HepG2 (cell line): Measurements from ENCODE around the gene QKI. TPM values are rescaled to one million over a fixed set of nuclear protein-coding genes. Genes with fewer than 3 reads are reported as not detected.

Experiments
- ATAC-seq: fragments of 200-7000 bp; cut with Tn5 transposase; 3 replicates; pipeline ENCODE4 v1.9.1; 2020; ENCODE audit warnings: mild to moderate bottlenecking, moderate library complexity
- BruUV-seq: library from RNA; stranded (reverse); fragments of 400-500 nt; replicated peaks from 2 replicates; lab custom pipeline; 2021; lab: Mats Ljungman, UMichigan
- CTCF ChIA-PET: fragments of 300-600 bp; formaldehyde crosslinking; extraction: SDS; loops from one replicate; lab custom pipeline; 2021; ENCODE audit warnings: low total read pairs, inconsistent platforms, low intra/inter-chr PET ratio; lab: Yijun Ruan, JAX
- POLR2A ChIA-PET: fragments of 350-600 bp; sonication (Branson Sonifier 250); formaldehyde crosslinking; loops from one replicate; lab custom pipeline; 2020; ENCODE audit warnings: antibody characterized with exemption, inconsistent platforms; lab: Yijun Ruan, JAX
- DNase-seq: peaks from one replicate; pipeline ENCODE4 v3.0.0-alpha.2; 2015; ENCODE audit warnings: low spot score
- FAIRE-seq: peaks from 3 replicates; lab custom pipeline; 2011; peaks lifted over from hg19 to GRCh38; lab: Jason Lieb, UNC
- H2AFZ ChIP-seq: one replicate; pipeline ENCODE4 v1.6.1; 2011; ENCODE audit warnings: low read length, inconsistent platforms
- H3K27ac ChIP-seq: fragments of 300-600 bp; 3 replicates; pipeline ENCODE4 v1.8.0; 2011; ENCODE audit warnings: mixed run types, mild to moderate bottlenecking, mixed read lengths, low read length, inconsistent platforms; ENCODE audit not compliant: insufficient read depth; ENCODE audit errors: extremely low read length
- H3K27me3 ChIP-seq, 2 experiments: fragments of 200-600 bp in 1 of 2; 2 replicates in 1 of 2; 3 replicates in 1 of 2; pipeline versions ENCODE4 v1.6.0 to v1.8.0; 2011; ENCODE audit warnings: low read length in 2 of 2, mild to moderate bottlenecking in 2 of 2, moderate library complexity in 2 of 2, inconsistent platforms in 1 of 2; ENCODE audit not compliant: insufficient read depth in 2 of 2, control insufficient read depth in 1 of 2
- H3K36me3 ChIP-seq, 2 experiments: fragments of 200-600 bp in 1 of 2; replicated peaks in 1 of 2; 2 replicates in 1 of 2; 3 replicates in 1 of 2; pipeline versions ENCODE4 v1.5.1 to v1.8.0; 2011; ENCODE audit warnings: low read length in 2 of 2, inconsistent platforms in 1 of 2; ENCODE audit not compliant: insufficient read depth in 2 of 2, control insufficient read depth in 1 of 2
- H3K4me1 ChIP-seq: 2 replicates; pipeline ENCODE4 v1.5.1; 2012; ENCODE audit warnings: low read length, inconsistent platforms; ENCODE audit not compliant: insufficient read depth
- H3K4me2 ChIP-seq: 2 replicates; pipeline ENCODE4 v1.6.0; 2011; ENCODE audit warnings: low read depth, low read length, inconsistent platforms
- H3K4me3 ChIP-seq, 3 experiments: fragments of 200-600 bp in 1 of 3; sonication (generic), shearing (Covaris generic) in 1 of 3; replicated peaks in 1 of 3; 2 replicates each; pipeline ENCODE4 v1.5.1; 2011 to 2016; ENCODE audit warnings: low read length in 3 of 3, inconsistent platforms in 2 of 3, low read depth in 2 of 3, mild to moderate bottlenecking in 2 of 3, control low read depth in 1 of 3, mixed read lengths in 1 of 3; ENCODE audit not compliant: insufficient read depth in 1 of 3
- H3K79me2 ChIP-seq: one replicate; pipeline ENCODE4 v1.6.1; 2011; ENCODE audit warnings: low read length, inconsistent platforms; ENCODE audit not compliant: insufficient read depth
- H3K9ac ChIP-seq: 2 replicates; pipeline ENCODE4 v1.6.0; 2011; ENCODE audit warnings: mild to moderate bottlenecking, low read depth, low read length, inconsistent platforms; ENCODE audit not compliant: insufficient read depth
- H3K9me3 ChIP-seq: 2 replicates; pipeline ENCODE4 v1.5.1; 2012; ENCODE audit warnings: mild to moderate bottlenecking, low read length
- H4K20me1 ChIP-seq: 2 replicates; pipeline ENCODE4 v1.6.0; 2011; ENCODE audit warnings: inconsistent platforms, mild to moderate bottlenecking, low read length, moderate library complexity; ENCODE audit not compliant: insufficient read depth
- BORCS8-MEF2B ChIP-seq: sonication (generic); formaldehyde crosslinking; IDR thresholded peaks from 2 replicates; pipeline ENCODE4 v1.8.0; 2022; ENCODE audit warnings: mild to moderate bottlenecking, missing genetic modification reagents
- ESRRA ChIP-seq: sonication (generic); formaldehyde crosslinking; IDR thresholded peaks from 2 replicates; pipeline ENCODE4 v1.5.1; 2020; ENCODE audit warnings: mild to moderate bottlenecking, low read depth, missing genetic modification reagents
- MED8 ChIP-seq: sonication (generic); formaldehyde crosslinking; IDR thresholded peaks from 2 replicates; pipeline ENCODE4 v1.8.1; 2023; ENCODE audit warnings: mild to moderate bottlenecking, missing genetic modification reagents; ENCODE audit not compliant: insufficient replicate concordance
- MIER3 ChIP-seq: IDR thresholded peaks from 2 replicates; pipeline ENCODE4 v1.6.1; 2016; ENCODE audit warnings: missing compliant biosample characterization, borderline replicate concordance
- NCOA5 ChIP-seq: sonication (generic); formaldehyde crosslinking; IDR thresholded peaks from 2 replicates; pipeline ENCODE4 v1.4.0; 2020; ENCODE audit warnings: missing genetic modification reagents
- PTBP1 ChIP-seq: fragments of 200-400 bp; formaldehyde crosslinking; IDR thresholded peaks from 2 replicates; pipeline ENCODE4 v1.6.1; 2018; ENCODE audit warnings: low read length, low read depth; ENCODE audit not compliant: poor library complexity, severe bottlenecking
- SOX13 ChIP-seq, 3 experiments: fragments of 450-650 bp in 1 of 3; sonication (generic) in 1 of 3; formaldehyde crosslinking in 1 of 3; IDR thresholded peaks in 2 of 3; conservative IDR thresholded peaks in 1 of 3; 2 replicates each; pipeline versions ENCODE4 v1.5.0 to v1.6.1; 2016 to 2020; ENCODE audit warnings: antibody characterized with exemption in 1 of 3, mild to moderate bottlenecking in 1 of 3, missing compliant biosample characterization in 1 of 3, missing genetic modification reagents in 1 of 3, moderate library complexity in 1 of 3
- TOE1 ChIP-seq: sonication (generic); formaldehyde crosslinking; IDR thresholded peaks from 2 replicates; pipeline ENCODE4 v1.4.0; 2020; ENCODE audit warnings: mild to moderate bottlenecking, missing genetic modification reagents
- XRCC5 ChIP-seq: fragments of 200-400 bp; formaldehyde crosslinking; optimal IDR thresholded peaks from 2 replicates; pipeline ENCODE3; 2017; ENCODE audit warnings: mild to moderate bottlenecking, low read length
- ZBTB3 ChIP-seq: sonication (generic); formaldehyde crosslinking; IDR thresholded peaks from 2 replicates; pipeline ENCODE4 v1.4.0; 2020; ENCODE audit warnings: low read depth, mild to moderate bottlenecking, moderate library complexity, missing genetic modification reagents, borderline replicate concordance
- ZNF101 ChIP-seq: sonication (generic); formaldehyde crosslinking; IDR thresholded peaks from 2 replicates; pipeline ENCODE4 v1.4.0; 2020; ENCODE audit warnings: mild to moderate bottlenecking, low read depth, missing genetic modification reagents, borderline replicate concordance
- ZNF317 ChIP-seq: sonication (generic); formaldehyde crosslinking; IDR thresholded peaks from 2 replicates; pipeline ENCODE4 v1.5.0; 2020; ENCODE audit warnings: mild to moderate bottlenecking, missing genetic modification reagents
- ZNF530 ChIP-seq: sonication (generic); formaldehyde crosslinking; IDR thresholded peaks from 2 replicates; pipeline ENCODE4 v1.5.0; 2020; ENCODE audit warnings: low read depth, mild to moderate bottlenecking, missing genetic modification reagents
- WGBS: methylation state at CpG from one replicate; pipeline ENCODE4 v1.1.6; 2017; ENCODE audit warnings: low lambda C conversion rate; 5-methylcytosine and 5-hydroxymethylcytosine counted together
- in situ Hi-C: cut with HindIII; loops from 2 replicates; pipeline ENCODE4 v1.10.0; 2017; ENCODE audit warnings: low pct_unique_long_range_greater_than_20kb; ENCODE audit not compliant: extremely low pct_ligation_motif_present
- intact Hi-C: fragments of 100-400 bp; cut with micrococcal nuclease; formaldehyde crosslinking; loops from one replicate; pipeline ENCODE4 v1.10.0; 2022; ENCODE audit not compliant: unreplicated experiment
- polyA plus RNA-seq, 8 experiments: library from polyadenylated mRNA; depleted of rRNA in 3 of 8; stranded (reverse) in 7 of 8; unstranded in 1 of 8; fragments of >200 nt; fragmentation: Illumina TruSeq in 4 of 8; extraction: Trizol in 4 of 8; gene quantifications; 2 replicates each; pipeline versions ENCODE4 v1.2.1 to v1.2.3, GENCODE V29; 2011 to 2016; ENCODE audit warnings: low read depth in 4 of 8, missing spikeins in 1 of 8, mixed read lengths in 1 of 8; ENCODE audit not compliant: insufficient read depth in 1 of 8
- total RNA-seq, 5 experiments: library from RNA; depleted of rRNA; stranded (reverse); fragments of >200 nt; fragmentation: Illumina TruSeq; extraction: Trizol; gene quantifications; 2 replicates each; pipeline ENCODE4 v1.2.3, GENCODE V29; 2016; ENCODE audit warnings: low read depth in 1 of 5
- TF ChIP-seq, protein P1 (sequence below): sonication (generic); formaldehyde crosslinking; conservative IDR thresholded peaks from 2 replicates; pipeline ENCODE4 v1.4.0; 2020; ENCODE audit warnings: missing genetic modification reagents
- TF ChIP-seq, protein P2 (sequence below): sonication (generic); formaldehyde crosslinking; IDR thresholded peaks from 2 replicates; pipeline ENCODE4 v1.5.0; 2020; ENCODE audit warnings: missing genetic modification reagents

The QKI gene
- total and polyA plus RNA-seq, 2 of the 13 experiments (the other 11 are each of a cell fraction or from before 2014, with no cell fraction given), result 136 to 137 TPM

DNA sequence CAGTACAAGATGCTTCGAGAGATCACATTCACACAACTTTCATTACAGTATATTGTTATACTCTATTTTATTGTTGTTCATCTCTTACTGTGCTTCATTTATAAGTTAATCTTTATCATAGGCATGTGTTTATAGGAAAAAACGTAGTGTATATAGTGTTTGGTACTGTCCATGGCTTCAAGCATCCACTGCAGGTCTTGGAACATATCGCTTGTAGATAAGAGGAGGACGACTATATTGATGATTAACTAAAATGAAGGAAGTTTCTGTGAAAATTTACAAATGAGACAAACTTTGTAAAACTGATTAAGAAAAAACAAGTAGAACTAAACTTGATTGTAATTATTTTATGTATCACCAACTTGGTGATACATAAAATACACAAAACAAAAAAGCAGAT lies 98.5 kb downstream of the QKI start:
- H3K4me1 ChIP-seq, result peaks cover 12% of the 10 kb centered on the region
- 96% methylated on average over 4 of the region's 4 CpGs for WGBS
- no peak overlapping the region for H3K4me2 ChIP-seq
- peaks cover 34% of the 10 kb centered on the region for H3K79me2 ChIP-seq
- no peak for FAIRE-seq
- peaks cover 6% of the 10 kb centered on the region for H4K20me1 ChIP-seq
- DNase-seq, result no peak
- ATAC-seq, result no peak
- intact Hi-C loops, result no loop called here
- BruUV-seq, result no TSS peak
- POLR2A ChIA-PET, result no interaction called here
- in situ Hi-C loops, result no loop called here
- H3K9ac ChIP-seq, result no peak overlapping the region
- H3K4me3 ChIP-seq, result no peak overlapping the region
- H3K27ac ChIP-seq, result no peak overlapping the region
- no peaks in the 10 kb centered on the region for H3K27me3 ChIP-seq
- H3K36me3 ChIP-seq, result no peaks in the 10 kb centered on the region; a peak in 2 of 5 replicates
- TF ChIP-seq ZBTB3 (no peak), ZNF317 (CRISPR knock-in tag) (no peak), NCOA5 (CRISPR knock-in tag) (no peak), BORCS8-MEF2B (CRISPR knock-in tag) (no peak), TOE1 (no peak), ZNF101 (CRISPR knock-in tag) (no peak), ESRRA (CRISPR knock-in tag) (no peak), MIER3 (CRISPR knock-in tag) (no peak), SOX13 (IDR thresholded peaks at IDR 0.05) (no peak), SOX13 (CRISPR knock-in tag; conservative IDR thresholded peaks at IDR 0.05 in 1 of 2, IDR thresholded peaks at IDR 0.05 in 1 of 2) (no peak), XRCC5 (no peak), ZNF530 (no peak), PTBP1 (no peak), MED8 (CRISPR knock-in tag) (no peak)
- TF ChIP-seq, protein P1, sequence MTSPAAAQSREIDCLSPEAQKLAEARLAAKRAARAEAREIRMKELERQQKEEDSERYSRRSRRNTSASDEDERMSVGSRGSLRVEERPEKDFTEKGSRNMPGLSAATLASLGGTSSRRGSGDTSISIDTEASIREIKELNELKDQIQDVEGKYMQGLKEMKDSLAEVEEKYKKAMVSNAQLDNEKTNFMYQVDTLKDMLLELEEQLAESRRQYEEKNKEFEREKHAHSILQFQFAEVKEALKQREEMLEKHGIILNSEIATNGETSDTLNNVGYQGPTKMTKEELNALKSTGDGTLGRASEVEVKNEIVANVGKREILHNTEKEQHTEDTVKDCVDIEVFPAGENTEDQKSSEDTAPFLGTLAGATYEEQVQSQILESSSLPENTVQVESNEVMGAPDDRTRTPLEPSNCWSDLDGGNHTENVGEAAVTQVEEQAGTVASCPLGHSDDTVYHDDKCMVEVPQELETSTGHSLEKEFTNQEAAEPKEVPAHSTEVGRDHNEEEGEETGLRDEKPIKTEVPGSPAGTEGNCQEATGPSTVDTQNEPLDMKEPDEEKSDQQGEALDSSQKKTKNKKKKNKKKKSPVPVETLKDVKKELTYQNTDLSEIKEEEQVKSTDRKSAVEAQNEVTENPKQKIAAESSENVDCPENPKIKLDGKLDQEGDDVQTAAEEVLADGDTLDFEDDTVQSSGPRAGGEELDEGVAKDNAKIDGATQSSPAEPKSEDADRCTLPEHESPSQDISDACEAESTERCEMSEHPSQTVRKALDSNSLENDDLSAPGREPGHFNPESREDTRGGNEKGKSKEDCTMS (CRISPR knock-in tag), result no peak
- TF ChIP-seq, protein P2, sequence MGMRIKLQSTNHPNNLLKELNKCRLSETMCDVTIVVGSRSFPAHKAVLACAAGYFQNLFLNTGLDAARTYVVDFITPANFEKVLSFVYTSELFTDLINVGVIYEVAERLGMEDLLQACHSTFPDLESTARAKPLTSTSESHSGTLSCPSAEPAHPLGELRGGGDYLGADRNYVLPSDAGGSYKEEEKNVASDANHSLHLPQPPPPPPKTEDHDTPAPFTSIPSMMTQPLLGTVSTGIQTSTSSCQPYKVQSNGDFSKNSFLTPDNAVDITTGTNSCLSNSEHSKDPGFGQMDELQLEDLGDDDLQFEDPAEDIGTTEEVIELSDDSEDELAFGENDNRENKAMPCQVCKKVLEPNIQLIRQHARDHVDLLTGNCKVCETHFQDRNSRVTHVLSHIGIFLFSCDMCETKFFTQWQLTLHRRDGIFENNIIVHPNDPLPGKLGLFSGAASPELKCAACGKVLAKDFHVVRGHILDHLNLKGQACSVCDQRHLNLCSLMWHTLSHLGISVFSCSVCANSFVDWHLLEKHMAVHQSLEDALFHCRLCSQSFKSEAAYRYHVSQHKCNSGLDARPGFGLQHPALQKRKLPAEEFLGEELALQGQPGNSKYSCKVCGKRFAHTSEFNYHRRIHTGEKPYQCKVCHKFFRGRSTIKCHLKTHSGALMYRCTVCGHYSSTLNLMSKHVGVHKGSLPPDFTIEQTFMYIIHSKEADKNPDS (CRISPR knock-in tag), result no peak
- TF ChIP-seq, all 625 proteins: peak for 0
- H2AFZ ChIP-seq, result no peak overlapping the region
- CTCF ChIA-PET, result no interaction called here
- H3K9me3 ChIP-seq, result peaks cover 3% of the 10 kb centered on the region
